OCI-LY3 (cell line): ENCODE measurements around the gene RASGRP4.

Source experiments
- H2AFZ ChIP-seq: fragments of 200-600, 300-600 bp; shearing (Covaris generic); 2 replicates; pipeline ENCODE4 v1.6.0; 2014; ENCODE audit warnings: antibody characterized with exemption, low read depth, low read length
- H3K27ac ChIP-seq: fragments of 200-600, 300-600 bp; sonication (generic); 2 replicates; pipeline ENCODE4 v1.5.1; 2014; ENCODE audit warnings: mild to moderate bottlenecking, low read length, moderate library complexity, mixed read lengths
- H3K27me3 ChIP-seq: fragments of 200-600, 300-600 bp; sonication (generic); 2 replicates; pipeline ENCODE4 v1.6.1; 2014; ENCODE audit warnings: low read depth, low read length, mixed read lengths
- H3K36me3 ChIP-seq: fragments of 200-600, 300-600 bp; sonication (generic); replicated peaks from 2 replicates; pipeline ENCODE3; 2014; ENCODE audit warnings: low read depth, low read length, mixed read lengths
- H3K4me1 ChIP-seq: fragments of 300-600, 200-600 bp; sonication (generic); 2 replicates; pipeline ENCODE4 v1.6.1; 2014; ENCODE audit warnings: low read length, mixed read lengths
- H3K4me2 ChIP-seq: fragments of 200-600, 300-600 bp; sonication (generic); 2 replicates; pipeline ENCODE4 v1.6.1; 2014; ENCODE audit warnings: low read length, mixed read lengths
- H3K4me3 ChIP-seq: fragments of 300-600, 200-600 bp; sonication (generic); 2 replicates; pipeline ENCODE4 v1.5.1; 2014; ENCODE audit warnings: antibody characterized with exemption, mild to moderate bottlenecking, low read length, moderate library complexity
- H3K79me2 ChIP-seq: fragments of 300-600, 200-600 bp; shearing (Covaris generic); 2 replicates; pipeline ENCODE4 v1.6.1; 2014; ENCODE audit warnings: mild to moderate bottlenecking, low read length, mixed read lengths
- H3K9ac ChIP-seq: fragments of 300-600, 200-600 bp; shearing (Covaris generic); 2 replicates; pipeline ENCODE4 v1.6.0; 2014; ENCODE audit warnings: mild to moderate bottlenecking, low read length, moderate library complexity
- H3K9me3 ChIP-seq: fragments of 200-600, 300-600 bp; shearing (Covaris generic); 2 replicates; pipeline ENCODE4 v1.6.1; 2014; ENCODE audit warnings: low read length, mixed read lengths; ENCODE audit not compliant: insufficient read depth
- H4K20me1 ChIP-seq: fragments of 200-600, 300-600 bp; sonication (generic); 2 replicates; pipeline ENCODE4 v1.6.1; 2016; ENCODE audit warnings: low read length, mixed read lengths; ENCODE audit not compliant: insufficient read depth
- CTCF ChIP-seq: fragments of 200-600, 300-600 bp; sonication (generic); IDR thresholded peaks from 2 replicates; pipeline ENCODE4 v1.5.1; 2014; ENCODE audit warnings: antibody characterized with exemption, low read length, low read depth
- EZH2phosphoT487 ChIP-seq: fragments of 200-600 bp; shearing (Covaris generic); IDR thresholded peaks from 2 replicates; pipeline ENCODE4 v1.6.1; 2018; ENCODE audit warnings: antibody characterized with exemption, mixed run types, low read depth

RASGRP4 gene

GRCh38 chr19:38378866-38379265, 47.2 kb downstream of the RASGRP4 start:
- H3K36me3 ChIP-seq = peaks cover 58% of the 10 kb centered on the region
- no peaks in the 10 kb centered on the region for H3K9me3 ChIP-seq
- peaks cover 11% of the 10 kb centered on the region for H3K4me1 ChIP-seq
- H3K27ac ChIP-seq = no peak overlapping the region
- H4K20me1 ChIP-seq = peaks cover 4% of the 10 kb centered on the region; the same call in 1 of the 2 replicates
- H3K27me3 ChIP-seq = no peaks in the 10 kb centered on the region
- TF ChIP-seq CTCF = no peak
- no peak for TF ChIP-seq EZH2phosphoT487
- no peak overlapping the region for H2AFZ ChIP-seq
- peaks cover 41% of the 10 kb centered on the region for H3K79me2 ChIP-seq
- no peak overlapping the region for H3K4me2 ChIP-seq
- no peak overlapping the region for H3K9ac ChIP-seq
- no peak overlapping the region for H3K4me3 ChIP-seq

DNA sequence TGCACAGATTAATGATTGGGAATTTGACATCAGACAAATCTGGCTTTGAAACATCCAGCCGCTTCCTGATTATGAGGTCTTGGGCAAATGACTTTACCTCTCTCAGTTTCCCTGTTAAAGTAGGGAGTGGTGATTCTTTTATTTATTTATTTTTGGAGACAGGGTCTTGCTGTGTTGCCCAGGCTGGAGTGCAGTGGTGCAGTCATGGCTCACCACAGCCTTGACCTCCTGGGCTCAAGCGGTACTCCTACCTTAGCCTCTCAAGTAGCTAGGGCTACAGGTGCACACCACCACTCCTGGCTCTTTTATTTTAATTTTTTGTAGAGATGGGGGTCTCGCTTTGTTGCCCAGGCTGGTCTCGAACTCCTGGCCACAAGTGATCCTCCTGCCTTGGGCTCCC, 49.0 kb downstream of the RASGRP4 start:
- Histone ChIP-seq H3K27me3 (no peaks in the 10 kb centered on the region), H3K27ac (no peak overlapping the region), H3K4me1 (peaks cover 14% of the 10 kb centered on the region), H3K9me3 (no peaks in the 10 kb centered on the region), H3K9ac (no peak overlapping the region), H4K20me1 (peaks cover 4% of the 10 kb centered on the region; the same call in 1 of the 2 replicates), H3K79me2 (peaks cover 41% of the 10 kb centered on the region), H3K36me3 (peaks cover 43% of the 10 kb centered on the region), H3K4me2 (no peak overlapping the region), H3K4me3 (no peak overlapping the region), H2AFZ (no peak overlapping the region)
- TF ChIP-seq EZH2phosphoT487 = no peak
- no peak for TF ChIP-seq CTCF

DNA sequence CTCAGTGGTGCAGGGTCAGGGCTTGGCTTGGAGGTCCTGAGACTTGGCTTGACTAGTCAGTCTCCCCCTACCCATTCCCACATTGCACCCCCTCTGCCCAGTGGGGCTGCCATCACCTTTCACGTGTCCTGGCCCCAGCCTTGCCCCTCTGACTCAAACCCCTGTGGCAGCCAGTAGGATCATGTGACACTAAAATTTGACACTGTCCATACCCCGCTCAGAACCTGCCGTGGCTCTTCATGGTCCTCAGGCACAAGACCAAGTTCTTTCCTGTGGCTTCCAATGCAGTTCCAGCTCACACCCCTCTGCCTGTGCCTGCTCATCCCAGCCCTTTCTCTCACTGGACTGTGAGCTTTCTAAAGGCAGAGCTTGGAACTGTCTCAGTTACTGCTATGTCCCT, 49.4 kb downstream of the RASGRP4 start:
- TF ChIP-seq CTCF = no peak
- TF ChIP-seq EZH2phosphoT487 = no peak
- Histone ChIP-seq H2AFZ (no peak overlapping the region), H3K36me3 (peaks cover 38% of the 10 kb centered on the region), H3K4me2 (no peak overlapping the region), H3K9ac (no peak overlapping the region), H3K27ac (no peak overlapping the region), H3K4me3 (no peak overlapping the region), H4K20me1 (peaks cover 4% of the 10 kb centered on the region; the same call in 1 of the 2 replicates), H3K79me2 (peaks cover 41% of the 10 kb centered on the region), H3K9me3 (no peaks in the 10 kb centered on the region), H3K27me3 (no peaks in the 10 kb centered on the region), H3K4me1 (peaks cover 14% of the 10 kb centered on the region)

GRCh38 chr19:38375748-38376147, 50.3 kb downstream of the RASGRP4 start:
- peak overlapping the region; percentile 82 for H3K4me3 ChIP-seq
- no peak for TF ChIP-seq CTCF
- no peak for TF ChIP-seq EZH2phosphoT487
- no peak overlapping the region for H3K27ac ChIP-seq
- peaks cover 30% of the 10 kb centered on the region for H3K36me3 ChIP-seq
- H3K4me2 ChIP-seq = peak overlapping the region; percentile 82
- no peaks in the 10 kb centered on the region for H3K27me3 ChIP-seq
- H2AFZ ChIP-seq = no peak overlapping the region
- no peaks in the 10 kb centered on the region for H3K9me3 ChIP-seq
- H3K9ac ChIP-seq = peak overlapping the region; percentile 90
- peaks cover 4% of the 10 kb centered on the region; the same call in 1 of the 2 replicates for H4K20me1 ChIP-seq
- peaks cover 14% of the 10 kb centered on the region for H3K4me1 ChIP-seq
- peaks cover 41% of the 10 kb centered on the region for H3K79me2 ChIP-seq
